ENCODE results near the gene MCTP2.

GRCh38 chr15:94503293-94503692 is 271.9 kb downstream of the MCTP2 start:
- TF ChIP-seq CTCF (IDR thresholded peaks at IDR 0.05) = no peak
- TF ChIP-seq POLR2A (IDR thresholded peaks at IDR 0.05) = no peak
- no peak for TF ChIP-seq EP300 (IDR thresholded peaks at IDR 0.05)
